Measurements from ENCODE around the gene UBE3C. TPM values are rescaled to one million over a fixed set of nuclear protein-coding genes. Genes with fewer than 3 reads are reported as not detected.

Gene UBE3C
- total RNA-seq, 3 donors from 2014 or later (not counting 1 experiment from before 2014, with no cell fraction given): 44.6 to 56.7 (median 55.5) TPM

GRCh38 chr7:157235357-157236333, 96.9 kb downstream of the UBE3C start:
- H3K4me3 ChIP-seq (ENCODE audit: low read length): no peak overlapping the region
- intact Hi-C loops (cut with micrococcal nuclease): no loop called here
- H3K9me3 ChIP-seq (ENCODE audit: control insufficient read depth, insufficient read depth, low read length): no peaks in the 10 kb centered on the region
- H3K27me3 ChIP-seq (ENCODE audit: control insufficient read depth, insufficient read depth, low read length): no peaks in the 10 kb centered on the region
- Mint-ChIP-seq H3K36me3 (peaks cover 13% of the 10 kb centered on the region), H3K9me3 (no peaks in the 10 kb centered on the region), H3K4me1 (peaks cover 0 to 9% of the 10 kb centered on the region in 2 donors), H3K27me3 (ENCODE audit: low read depth in 2 of 2) (no peaks in the 10 kb centered on the region), H3K4me3 (no peak overlapping the region), H3K27ac (no peak overlapping the region)
- ATAC-seq: no peak
- TF ChIP-seq CTCF (IDR thresholded peaks at IDR 0.05): no peak
- H3K27ac ChIP-seq (ENCODE audit: low read length): no peak overlapping the region
- DNase-seq: no peak
- no peaks in the 10 kb centered on the region for H3K4me1 ChIP-seq (ENCODE audit: control insufficient read depth, insufficient read depth, low read length)
- peaks cover 39% of the 10 kb centered on the region for H3K36me3 ChIP-seq (ENCODE audit: control insufficient read depth, insufficient read depth, low read length)
- 100% methylated on average over 2 of the region's 2 CpGs for WGBS (ENCODE audit: insufficient coverage)

- ATAC-seq: no peak
These were observed 99.4 kb downstream of the UBE3C start for GRCh38 chr7:157238087-157238486.

GRCh38 chr7:157239571-157240270, 101.0 kb downstream of the UBE3C start:
- WGBS (ENCODE audit: insufficient coverage): over 99% methylated on average over 10 of the region's 10 CpGs
- no peaks in the 10 kb centered on the region for H3K9me3 ChIP-seq (ENCODE audit: control insufficient read depth, insufficient read depth, low read length)
- no peak overlapping the region for H3K4me3 ChIP-seq (ENCODE audit: low read length)
- no peak overlapping the region for H3K27ac ChIP-seq (ENCODE audit: low read length)
- H3K36me3 ChIP-seq (ENCODE audit: control insufficient read depth, insufficient read depth, low read length): peaks cover 15% of the 10 kb centered on the region
- H3K4me1 ChIP-seq (ENCODE audit: control insufficient read depth, insufficient read depth, low read length): no peaks in the 10 kb centered on the region
- intact Hi-C loops (cut with micrococcal nuclease): no loop called here
- Mint-ChIP-seq H3K27me3 (ENCODE audit: low read depth in 2 of 2) (no peaks in the 10 kb centered on the region), H3K27ac (no peak overlapping the region), H3K36me3 (peaks cover under 1% of the 10 kb centered on the region), H3K4me3 (no peak overlapping the region), H3K9me3 (no peaks in the 10 kb centered on the region), H3K4me1 (peaks cover 0 to 14% of the 10 kb centered on the region in 2 donors)
- DNase-seq: no peak
- H3K27me3 ChIP-seq (ENCODE audit: control insufficient read depth, insufficient read depth, low read length): no peaks in the 10 kb centered on the region
- no peak for TF ChIP-seq CTCF (IDR thresholded peaks at IDR 0.05)
- no peak for ATAC-seq

More at GRCh38 chr7:157238087-157238486, 99.4 kb downstream of the UBE3C start:
- no peaks in the 10 kb centered on the region for H3K27me3 ChIP-seq (ENCODE audit: control insufficient read depth, insufficient read depth, low read length)
- H3K4me1 ChIP-seq (ENCODE audit: control insufficient read depth, insufficient read depth, low read length): no peaks in the 10 kb centered on the region
- H3K4me1 Mint-ChIP-seq: peaks cover 0 to 10% of the 10 kb centered on the region in 2 donors
- no peaks in the 10 kb centered on the region for H3K9me3 ChIP-seq (ENCODE audit: control insufficient read depth, insufficient read depth, low read length)
- H3K4me3 Mint-ChIP-seq: no peak overlapping the region
- intact Hi-C loops (cut with micrococcal nuclease): no loop called here
- TF ChIP-seq CTCF (IDR thresholded peaks at IDR 0.05): no peak
- H3K27me3 Mint-ChIP-seq (ENCODE audit: low read depth in 2 of 2): no peaks in the 10 kb centered on the region
- H3K36me3 ChIP-seq (ENCODE audit: control insufficient read depth, insufficient read depth, low read length): peaks cover 24% of the 10 kb centered on the region
- H3K27ac ChIP-seq (ENCODE audit: low read length): no peak overlapping the region
- 98% methylated on average over 8 of the region's 8 CpGs for WGBS (ENCODE audit: insufficient coverage)
- no peak overlapping the region for H3K4me3 ChIP-seq (ENCODE audit: low read length)
- DNase-seq: no peak
- H3K36me3 Mint-ChIP-seq: peaks cover 5% of the 10 kb centered on the region
- no peak overlapping the region for H3K27ac Mint-ChIP-seq
- H3K9me3 Mint-ChIP-seq: no peaks in the 10 kb centered on the region

All from natural killer cell (primary cell).